Fibroblast of peridontal ligament (primary cell): ENCODE measurements around the gene ZMYND11.
"Not testable (repeated sequence)": the region's sequence is repeated elsewhere in the genome, so short reads cannot be mapped to it uniquely, and the experiment has no call there.

ENCODE experiments used
- DNase-seq: peaks from one replicate; pipeline ENCODE4 v3.0.0-alpha.2; 2010; ENCODE audit errors: extremely low read depth

Gene ZMYND11

GRCh38 chr10:132946-133898 is 2.0 kb upstream of the ZMYND11 start:
- peak; percentile 75 for DNase-seq

- peak; percentile 23 for DNase-seq
Measured at GRCh38 chr10:134247-135131, 766 bp upstream of the ZMYND11 start.

GRCh38 chr10:135601-136464 is 578 bp downstream of the ZMYND11 start:
- DNase-seq: peak; percentile 49

- DNase-seq: no peak
Measured at GRCh38 chr10:136465-136762, 1.2 kb downstream of the ZMYND11 start.

GRCh38 chr10:137031-137430 is 1.8 kb downstream of the ZMYND11 start:
- no peak for DNase-seq

GRCh38 chr10:137606-138005 is 2.4 kb downstream of the ZMYND11 start:
- peak; percentile 54 for DNase-seq

GRCh38 chr10:142371-142770 is 7.1 kb downstream of the ZMYND11 start:
- no peak for DNase-seq

GRCh38 chr10:152915-153314 is 17.7 kb downstream of the ZMYND11 start:
- DNase-seq: no peak

- DNase-seq: peak; percentile 40
Measured at GRCh38 chr10:154348-154747, 19.1 kb downstream of the ZMYND11 start.

- no peak for DNase-seq
Measured at GRCh38 chr10:167383-167782, 32.1 kb downstream of the ZMYND11 start.

GRCh38 chr10:173741-174140 is 38.5 kb downstream of the ZMYND11 start:
- DNase-seq: no peak

GRCh38 chr10:176677-177076 is 41.4 kb downstream of the ZMYND11 start:
- no peak for DNase-seq

GRCh38 chr10:178208-178607 is 43.0 kb downstream of the ZMYND11 start:
- peak; percentile 74 for DNase-seq

GRCh38 chr10:178723-179122 is 43.5 kb downstream of the ZMYND11 start:
- no peak for DNase-seq

GRCh38 chr10:182441-183201 is 47.4 kb downstream of the ZMYND11 start:
- no peak for DNase-seq

- no peak for DNase-seq
Measured at GRCh38 chr10:184174-184573, 48.9 kb downstream of the ZMYND11 start.

- no peak for DNase-seq
Measured at GRCh38 chr10:184911-185310, 49.7 kb downstream of the ZMYND11 start.

- not testable (repeated sequence) for DNase-seq
Measured at GRCh38 chr10:185571-185970, 50.3 kb downstream of the ZMYND11 start.

- DNase-seq: no peak
Measured at GRCh38 chr10:186911-187310, 51.7 kb downstream of the ZMYND11 start.

GRCh38 chr10:188546-188945 is 53.3 kb downstream of the ZMYND11 start:
- no peak for DNase-seq

GRCh38 chr10:190216-190615 is 55.0 kb downstream of the ZMYND11 start:
- no peak for DNase-seq
